Measurements from ENCODE around the gene ANKFN1. TPM values are rescaled to one million over a fixed set of nuclear protein-coding genes. Genes with fewer than 3 reads are reported as not detected.

ANKFN1 gene
- total RNA-seq, 2 donors from 2014 or later, result 3.0 to 7.3 TPM

GRCh38 chr17:56171186-56171959, 18.1 kb downstream of the ANKFN1 start:
- H3K4me3 ChIP-seq, result no peak overlapping the region
- TF ChIP-seq POLR2A (IDR thresholded peaks at IDR 0.05) (no peak), POLR2AphosphoS5 (IDR thresholded peaks at IDR 0.05) (no peak)
- TF ChIP-seq, protein P1, sequence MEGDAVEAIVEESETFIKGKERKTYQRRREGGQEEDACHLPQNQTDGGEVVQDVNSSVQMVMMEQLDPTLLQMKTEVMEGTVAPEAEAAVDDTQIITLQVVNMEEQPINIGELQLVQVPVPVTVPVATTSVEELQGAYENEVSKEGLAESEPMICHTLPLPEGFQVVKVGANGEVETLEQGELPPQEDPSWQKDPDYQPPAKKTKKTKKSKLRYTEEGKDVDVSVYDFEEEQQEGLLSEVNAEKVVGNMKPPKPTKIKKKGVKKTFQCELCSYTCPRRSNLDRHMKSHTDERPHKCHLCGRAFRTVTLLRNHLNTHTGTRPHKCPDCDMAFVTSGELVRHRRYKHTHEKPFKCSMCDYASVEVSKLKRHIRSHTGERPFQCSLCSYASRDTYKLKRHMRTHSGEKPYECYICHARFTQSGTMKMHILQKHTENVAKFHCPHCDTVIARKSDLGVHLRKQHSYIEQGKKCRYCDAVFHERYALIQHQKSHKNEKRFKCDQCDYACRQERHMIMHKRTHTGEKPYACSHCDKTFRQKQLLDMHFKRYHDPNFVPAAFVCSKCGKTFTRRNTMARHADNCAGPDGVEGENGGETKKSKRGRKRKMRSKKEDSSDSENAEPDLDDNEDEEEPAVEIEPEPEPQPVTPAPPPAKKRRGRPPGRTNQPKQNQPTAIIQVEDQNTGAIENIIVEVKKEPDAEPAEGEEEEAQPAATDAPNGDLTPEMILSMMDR (IDR thresholded peaks at IDR 0.05), result no peak
- no peaks in the 10 kb centered on the region for H3K36me3 ChIP-seq
- intact Hi-C loops (cut with DNase I), result no loop called here
- no peak overlapping the region for H3K27ac ChIP-seq
- no peak for DNase-seq (ENCODE audit: low spot score)
- no peaks in the 10 kb centered on the region for H3K27me3 ChIP-seq (replicated peaks; ENCODE audit: insufficient read depth)
- no peaks in the 10 kb centered on the region for H3K9me3 ChIP-seq
- H3K4me1 ChIP-seq (replicated peaks), result no peaks in the 10 kb centered on the region
- 61% methylated on average over 4 of the region's 4 CpGs for WGBS

GRCh38 chr17:56172517-56172982, 19.3 kb downstream of the ANKFN1 start:
- intact Hi-C loops (cut with DNase I), result no loop called here
- no peaks in the 10 kb centered on the region for H3K9me3 ChIP-seq
- H3K4me1 ChIP-seq (replicated peaks), result no peaks in the 10 kb centered on the region
- no peak overlapping the region for H3K4me3 ChIP-seq
- no peaks in the 10 kb centered on the region for H3K27me3 ChIP-seq (replicated peaks; ENCODE audit: insufficient read depth)
- WGBS, result 11% methylated on average over 5 of the region's 5 CpGs
- peak; percentile 97 for DNase-seq (ENCODE audit: low spot score)
- H3K36me3 ChIP-seq, result no peaks in the 10 kb centered on the region
- TF ChIP-seq POLR2AphosphoS5 (IDR thresholded peaks at IDR 0.05) (peak; percentile 93), POLR2A (IDR thresholded peaks at IDR 0.05) (no peak)
- TF ChIP-seq, protein P1 (IDR thresholded peaks at IDR 0.05), result no peak
- peak overlapping the region; percentile 64 to 74 for H3K27ac ChIP-seq

GRCh38 chr17:56173026-56173425, 19.8 kb downstream of the ANKFN1 start:
- Histone ChIP-seq H3K4me3 (no peak overlapping the region), H3K36me3 (no peaks in the 10 kb centered on the region), H3K4me1 (replicated peaks) (no peaks in the 10 kb centered on the region), H3K9me3 (no peaks in the 10 kb centered on the region), H3K27me3 (replicated peaks; ENCODE audit: insufficient read depth) (no peaks in the 10 kb centered on the region), H3K27ac (peak overlapping the region; percentile 64 to 74)
- 96% methylated on average over 1 of the region's 1 CpG for WGBS
- no peak for DNase-seq (ENCODE audit: low spot score)
- intact Hi-C loops (cut with DNase I), result no loop called here
- TF ChIP-seq, protein P1 (IDR thresholded peaks at IDR 0.05), result no peak
- no peak for TF ChIP-seq POLR2A (IDR thresholded peaks at IDR 0.05)
- TF ChIP-seq POLR2AphosphoS5 (IDR thresholded peaks at IDR 0.05), result no peak

DNA sequence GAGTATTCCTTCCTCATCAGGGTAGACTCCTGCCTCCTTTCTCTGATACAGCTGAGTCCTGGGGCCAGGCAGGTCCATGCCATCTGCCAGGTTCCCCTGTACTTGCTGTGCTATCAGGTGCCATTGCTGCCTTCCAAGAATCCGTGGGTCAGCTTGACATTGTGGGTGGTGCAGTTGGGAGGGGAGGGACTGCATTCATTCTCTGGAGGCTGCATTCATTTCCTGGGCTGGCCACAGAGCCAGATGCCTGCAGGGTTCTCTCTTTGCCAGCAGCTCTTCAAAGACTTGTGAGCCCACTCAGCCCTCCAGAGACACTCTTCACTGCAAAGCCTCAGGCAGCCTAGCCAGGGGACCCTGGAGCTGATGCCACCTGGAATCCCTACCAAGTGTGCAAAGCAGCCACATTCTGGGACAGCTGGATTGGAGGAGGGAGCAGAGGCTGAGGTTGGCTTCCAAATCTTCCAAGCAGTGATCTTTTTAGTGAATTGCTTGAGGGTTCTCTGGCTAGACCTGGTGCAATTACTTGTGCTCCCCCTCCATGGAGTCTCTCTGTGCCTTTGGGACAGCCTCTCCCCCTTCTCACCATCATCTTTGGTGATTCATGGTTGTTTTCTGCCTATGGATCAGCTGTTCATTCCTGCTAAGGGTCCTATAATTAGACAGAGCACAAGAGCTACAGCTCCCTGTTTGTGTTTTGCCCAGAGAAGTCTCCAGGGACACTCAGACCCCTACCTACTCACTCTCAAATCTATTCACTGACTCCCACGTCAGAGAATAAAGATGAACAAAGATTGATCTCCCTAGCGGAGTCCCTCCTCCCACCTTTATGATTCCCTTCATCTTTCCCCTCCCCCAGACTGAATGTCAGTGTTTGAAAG, 20.9 kb downstream of the ANKFN1 start:
- TF ChIP-seq POLR2AphosphoS5 (IDR thresholded peaks at IDR 0.05), result no peak
- TF ChIP-seq, protein P1 (IDR thresholded peaks at IDR 0.05), result no peak
- no peak for TF ChIP-seq POLR2A (IDR thresholded peaks at IDR 0.05)
- H3K9me3 ChIP-seq, result no peaks in the 10 kb centered on the region
- 47% methylated on average over 3 of the region's 3 CpGs for WGBS
- H3K27ac ChIP-seq, result no peak overlapping the region
- H3K27me3 ChIP-seq (replicated peaks; ENCODE audit: insufficient read depth), result no peaks in the 10 kb centered on the region
- no peaks in the 10 kb centered on the region for H3K36me3 ChIP-seq
- no peaks in the 10 kb centered on the region for H3K4me1 ChIP-seq (replicated peaks)
- H3K4me3 ChIP-seq, result no peak overlapping the region
- no peak for DNase-seq (ENCODE audit: low spot score)
- intact Hi-C loops (cut with DNase I), result no loop called here
